GM10266 (cell line): ENCODE data around the gene OR2V1.

Experiments used
- DNase-seq: peaks from one replicate; pipeline ENCODE4 v3.0.0; 2012; ENCODE audit errors: extremely low spot score
- TF ChIP-seq, protein P1 (sequence below): IDR thresholded peaks from 2 replicates; pipeline ENCODE4 v1.5.1; 2012; ENCODE audit warnings: mild to moderate bottlenecking, low read depth; ENCODE audit not compliant: control insufficient read depth, insufficient read depth; ENCODE audit errors: missing control alignments

Gene OR2V1

GRCh38 chr5:181087309-181087708 is 43.7 kb downstream of the OR2V1 start:
- TF ChIP-seq, protein P1, sequence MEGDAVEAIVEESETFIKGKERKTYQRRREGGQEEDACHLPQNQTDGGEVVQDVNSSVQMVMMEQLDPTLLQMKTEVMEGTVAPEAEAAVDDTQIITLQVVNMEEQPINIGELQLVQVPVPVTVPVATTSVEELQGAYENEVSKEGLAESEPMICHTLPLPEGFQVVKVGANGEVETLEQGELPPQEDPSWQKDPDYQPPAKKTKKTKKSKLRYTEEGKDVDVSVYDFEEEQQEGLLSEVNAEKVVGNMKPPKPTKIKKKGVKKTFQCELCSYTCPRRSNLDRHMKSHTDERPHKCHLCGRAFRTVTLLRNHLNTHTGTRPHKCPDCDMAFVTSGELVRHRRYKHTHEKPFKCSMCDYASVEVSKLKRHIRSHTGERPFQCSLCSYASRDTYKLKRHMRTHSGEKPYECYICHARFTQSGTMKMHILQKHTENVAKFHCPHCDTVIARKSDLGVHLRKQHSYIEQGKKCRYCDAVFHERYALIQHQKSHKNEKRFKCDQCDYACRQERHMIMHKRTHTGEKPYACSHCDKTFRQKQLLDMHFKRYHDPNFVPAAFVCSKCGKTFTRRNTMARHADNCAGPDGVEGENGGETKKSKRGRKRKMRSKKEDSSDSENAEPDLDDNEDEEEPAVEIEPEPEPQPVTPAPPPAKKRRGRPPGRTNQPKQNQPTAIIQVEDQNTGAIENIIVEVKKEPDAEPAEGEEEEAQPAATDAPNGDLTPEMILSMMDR: no peak
- DNase-seq: no peak

- no peak for DNase-seq
- TF ChIP-seq, protein P1: no peak
These were observed 44.1 kb downstream of the OR2V1 start for GRCh38 chr5:181086884-181087205.

DNA sequence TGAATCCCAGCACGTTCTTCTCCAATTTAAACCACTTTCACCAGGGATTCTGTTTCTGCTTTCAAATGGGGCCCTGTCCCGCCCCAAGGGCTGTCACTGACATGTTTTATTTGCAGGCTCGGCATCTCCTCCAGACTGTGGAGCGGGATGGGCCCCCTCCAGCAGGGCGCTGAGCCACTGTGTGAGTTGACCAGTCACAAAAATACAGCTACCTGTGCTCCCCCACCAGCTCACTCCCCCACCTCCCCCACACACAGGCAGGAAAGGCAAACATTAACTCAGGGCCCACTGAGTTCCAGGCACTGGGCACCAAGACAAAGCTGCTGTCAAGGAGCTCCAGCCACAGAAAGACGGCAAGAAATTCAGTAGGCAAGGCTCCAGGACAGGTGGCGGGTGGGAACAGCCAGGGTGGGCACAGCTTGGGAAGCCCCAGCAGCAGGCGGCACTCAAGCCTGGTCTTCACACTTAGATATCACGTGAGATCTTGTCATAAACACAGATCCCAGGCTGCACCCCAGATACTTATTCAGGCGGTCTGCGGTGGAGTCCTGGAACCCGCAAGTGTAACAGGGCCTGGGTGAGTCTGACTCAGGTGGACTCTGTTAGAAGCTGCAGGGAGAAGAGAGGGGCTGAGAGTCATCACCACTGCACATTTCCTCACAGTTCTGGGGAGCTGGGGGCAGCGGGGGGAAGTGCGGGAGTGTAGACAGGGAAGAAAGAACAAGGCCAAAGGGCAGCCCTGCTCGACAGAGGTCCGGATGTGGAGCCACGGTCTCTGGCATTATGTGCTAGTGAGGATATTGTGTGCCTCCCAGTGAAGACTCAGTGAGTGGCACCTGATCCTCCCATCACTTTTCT is 44.7 kb downstream of the OR2V1 start:
- no peak for DNase-seq
- TF ChIP-seq, protein P1: no peak

GRCh38 chr5:181084621-181085195 is 46.3 kb downstream of the OR2V1 start:
- TF ChIP-seq, protein P1: no peak
- DNase-seq: no peak

- TF ChIP-seq, protein P1: no peak
- no peak for DNase-seq
These were observed 49.0 kb downstream of the OR2V1 start for GRCh38 chr5:181081989-181082388.

DNA sequence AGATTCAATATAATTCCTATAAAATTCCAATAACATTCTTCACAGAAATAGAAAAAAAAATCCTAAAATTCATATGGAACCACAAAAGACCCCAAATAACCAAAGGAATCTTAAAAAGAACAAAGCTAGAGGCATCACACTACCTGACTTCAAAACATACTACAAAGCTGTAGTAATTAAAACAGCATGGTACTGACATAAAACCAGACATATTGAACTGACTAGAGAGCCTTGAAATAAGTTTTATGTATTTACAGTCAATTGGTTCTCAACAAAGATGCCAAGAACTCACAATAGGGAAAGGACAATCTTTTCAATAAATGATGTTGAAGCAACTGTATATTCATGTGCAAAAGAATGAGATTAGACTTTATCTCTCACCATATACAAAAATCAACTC is 54.0 kb downstream of the OR2V1 start:
- DNase-seq: no peak
- TF ChIP-seq, protein P1: no peak
